Left lobe of liver (tissue), 2 donors: ENCODE measurements around the gene ZMIZ1. TPM values are rescaled to one million over a fixed set of nuclear protein-coding genes. Genes with fewer than 3 reads are reported as not detected.

ENCODE experiments used
- ATAC-seq: fragments of 200-7000 bp; cut with Tn5 transposase; one replicate; pipeline ENCODE4 v1.9.1; 2020; ENCODE audit warnings: mild to moderate bottlenecking, moderate library complexity
- DNase-seq: peaks from one replicate; pipeline ENCODE4 v3.0.0-alpha.2; 2020; ENCODE audit warnings: low spot score
- total RNA-seq: library from RNA; stranded (reverse); gene quantifications from one replicate; pipeline ENCODE4 v1.2.1, GENCODE V29; 2021
- donor health status: DM: no; HTN: no; CAD: no; lungs with moderate emphysema.
- donor health status: DM: no; HTN: yes; CAD: no.

Gene ZMIZ1
- 15.0 TPM for total RNA-seq

- ATAC-seq (peak; percentile 54), DNase-seq (peak; percentile 91)
Measured at GRCh38 chr10:79068562-79069324, at the start of gene ZMIZ1. Gene ZMIZ1 (plus strand): TSS chr10:79068966. CDS start chr10:79201633, 132,667 bp downstream.

GRCh38 chr10:79019441-79020014 is 49.2 kb upstream of the ZMIZ1 start:
- DNase-seq = no peak
- no peak for ATAC-seq

- DNase-seq (peak; percentile 60), ATAC-seq (peak; percentile 63)
Measured at GRCh38 chr10:79020015-79020491, 48.7 kb upstream of the ZMIZ1 start.

GRCh38 chr10:79020605-79021004 is 48.2 kb upstream of the ZMIZ1 start:
- ATAC-seq (peak; percentile 28), DNase-seq (no peak)

GRCh38 chr10:79021331-79021907 is 47.3 kb upstream of the ZMIZ1 start:
- ATAC-seq (no peak), DNase-seq (no peak)

- no peak for ATAC-seq
- no peak for DNase-seq
Measured at GRCh38 chr10:79021948-79022499, 46.7 kb upstream of the ZMIZ1 start.

- DNase-seq (no peak), ATAC-seq (peak; percentile 18)
Measured at GRCh38 chr10:79022565-79023230, 46.1 kb upstream of the ZMIZ1 start.

GRCh38 chr10:79023240-79024162 is 45.3 kb upstream of the ZMIZ1 start:
- ATAC-seq = peak; percentile 53
- DNase-seq = peak; percentile 87

- DNase-seq (no peak), ATAC-seq (no peak)
Measured at GRCh38 chr10:79024296-79024695, 44.5 kb upstream of the ZMIZ1 start.

- peak; percentile 30 for ATAC-seq
- DNase-seq = no peak
Measured at GRCh38 chr10:79024720-79025198, 44.0 kb upstream of the ZMIZ1 start.

GRCh38 chr10:79025199-79025832 is 43.5 kb upstream of the ZMIZ1 start:
- peak; percentile 4 for ATAC-seq
- DNase-seq = no peak

GRCh38 chr10:79026341-79026761 is 42.4 kb upstream of the ZMIZ1 start:
- DNase-seq (no peak), ATAC-seq (no peak)

- no peak for ATAC-seq
- DNase-seq = no peak
Measured at GRCh38 chr10:79026806-79027146, 42.0 kb upstream of the ZMIZ1 start.

GRCh38 chr10:79027147-79028055 is 41.4 kb upstream of the ZMIZ1 start:
- no peak for ATAC-seq
- DNase-seq = no peak

- no peak for DNase-seq
Measured at GRCh38 chr10:79028056-79028430, 40.7 kb upstream of the ZMIZ1 start.

GRCh38 chr10:79028451-79029010 is 40.2 kb upstream of the ZMIZ1 start:
- ATAC-seq (no peak), DNase-seq (no peak)

More at GRCh38 chr10:79028056-79028430, 40.7 kb upstream of the ZMIZ1 start:
- ATAC-seq = no peak

- ATAC-seq (no peak), DNase-seq (no peak)
Measured at GRCh38 chr10:79029478-79030390, 39.0 kb upstream of the ZMIZ1 start.
